Fibroblast of skin of right biceps (primary cell): Measurements from ENCODE around the gene CTSA.
"Not testable (repeated sequence)": the region's sequence is repeated elsewhere in the genome, so short reads cannot be mapped to it uniquely, and the experiment has no call there.

ENCODE experiments used
- DNase-seq: peaks from one replicate; pipeline ENCODE4 v3.0.0-alpha.2; 2013

The CTSA gene

DNA sequence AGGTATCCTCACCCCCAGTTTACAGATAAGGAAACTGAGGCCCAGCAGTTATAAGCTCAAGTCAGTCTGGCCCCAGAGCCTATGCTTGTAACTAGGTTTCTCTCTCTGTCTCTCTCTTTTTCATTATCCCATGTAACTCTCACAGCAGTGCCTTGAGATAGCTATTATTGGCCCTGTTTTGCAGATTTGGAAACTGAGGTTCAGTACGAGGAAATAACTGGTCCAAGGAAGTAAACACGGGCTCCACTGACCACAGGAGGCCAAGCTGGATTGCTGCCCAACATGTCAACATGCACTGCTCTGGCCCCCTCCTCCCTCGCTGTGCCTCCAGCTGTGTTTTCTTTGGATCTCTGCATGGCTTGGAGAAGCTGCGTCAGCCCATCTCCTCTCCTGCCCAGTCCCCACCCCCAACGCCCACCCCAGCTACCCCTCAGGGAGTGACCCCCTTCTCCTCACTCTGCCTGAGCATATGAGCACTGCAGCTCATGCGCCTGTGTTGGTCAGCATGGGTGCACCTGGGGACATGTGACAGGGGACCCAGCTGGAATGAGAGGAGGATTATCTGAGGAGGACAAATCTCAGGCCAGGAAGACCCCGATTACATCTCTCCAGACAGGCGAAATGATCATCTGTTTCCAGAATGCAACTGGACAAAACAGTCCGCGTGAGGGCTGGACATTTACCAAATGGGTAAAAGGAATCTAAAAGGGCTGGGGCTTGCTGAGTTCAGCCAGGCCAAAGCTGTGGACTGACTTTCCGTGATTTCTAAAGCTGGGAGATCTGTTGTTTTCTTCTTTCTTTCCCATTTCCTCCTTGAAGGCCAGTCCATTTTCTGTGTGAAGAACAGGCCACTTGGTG lies 28.6 kb downstream of the CTSA start:
- peak; percentile 35 for DNase-seq

DNA sequence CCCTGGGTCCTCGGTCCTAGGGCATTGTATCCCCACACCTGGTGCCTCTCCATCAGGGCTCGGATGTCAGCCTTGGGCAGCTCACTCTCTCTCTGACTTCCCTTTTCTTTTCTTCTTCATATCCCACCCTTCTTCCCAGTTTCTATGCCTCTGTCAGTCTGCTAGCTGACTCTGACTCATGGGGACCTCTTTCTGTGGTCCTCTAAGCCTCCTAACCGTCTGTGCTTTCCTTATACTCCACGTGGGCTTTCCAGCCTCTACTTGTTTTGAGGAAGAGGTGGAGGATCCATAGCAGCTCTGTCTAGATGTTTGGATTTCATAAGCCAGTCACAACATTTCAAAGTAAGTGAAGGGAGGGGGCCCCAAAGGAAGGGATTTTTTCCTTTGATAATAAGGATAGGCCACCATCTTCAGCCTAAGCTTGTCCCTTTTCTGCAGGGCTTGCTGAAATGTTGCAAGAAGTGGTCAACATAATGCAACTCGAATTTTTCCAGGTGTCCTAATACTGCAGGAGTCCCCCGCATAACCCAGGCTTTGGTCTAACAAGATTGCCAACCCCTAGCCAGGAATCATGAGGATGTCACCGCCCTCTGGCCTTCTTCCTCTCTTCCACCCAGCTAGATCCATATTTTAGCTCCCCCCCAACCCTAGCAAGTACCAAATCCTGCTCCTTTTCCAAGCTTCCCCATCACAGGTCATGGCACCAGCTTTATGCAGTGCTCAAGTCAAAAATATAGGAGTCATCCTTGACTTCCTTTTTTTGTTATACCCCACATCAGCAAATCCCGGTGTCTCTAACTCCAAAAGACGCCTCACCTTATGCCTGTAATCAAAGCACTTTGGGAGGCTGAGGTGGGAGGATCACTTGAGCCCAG lies 29.6 kb downstream of the CTSA start:
- no peak for DNase-seq

DNA sequence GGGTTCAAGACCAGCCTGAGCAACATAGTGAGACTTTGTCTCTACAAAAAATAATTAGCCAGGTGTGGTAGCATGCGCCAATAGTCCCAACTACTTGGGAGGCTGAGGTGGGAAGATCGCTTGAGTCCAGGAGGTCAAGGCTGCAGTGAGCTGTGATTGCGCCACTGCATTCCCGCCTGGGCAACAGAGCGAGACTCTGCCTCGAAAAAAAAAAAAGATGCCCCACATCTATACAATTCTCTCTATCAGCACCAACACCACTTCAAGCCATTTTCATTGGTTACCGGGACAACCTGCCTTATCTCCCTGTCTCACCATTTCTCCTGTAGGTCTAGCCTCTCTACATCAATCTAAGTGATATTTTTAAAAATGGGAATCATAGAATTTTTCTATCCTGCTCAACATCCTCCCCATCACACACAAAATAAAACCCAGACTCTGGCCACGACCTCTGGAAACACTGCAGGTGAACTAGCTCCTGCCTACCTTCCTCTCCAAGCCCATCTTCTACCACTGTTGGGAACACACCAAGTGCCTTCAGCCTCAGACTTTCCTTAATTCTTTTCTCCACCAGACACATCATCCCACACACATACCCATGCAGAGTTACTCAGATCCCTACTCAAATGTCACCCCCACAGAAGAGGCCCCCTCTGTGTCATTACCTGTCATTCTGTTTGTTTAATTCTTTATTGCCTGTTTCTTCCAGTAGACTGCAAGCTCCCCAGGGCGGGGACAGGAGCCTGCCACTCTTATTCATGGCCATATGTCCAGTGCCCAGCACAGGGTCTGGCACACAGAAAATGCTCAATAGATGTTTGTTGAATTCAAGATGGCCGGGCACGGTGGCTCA lies 30.4 kb downstream of the CTSA start:
- DNase-seq = no peak

DNA sequence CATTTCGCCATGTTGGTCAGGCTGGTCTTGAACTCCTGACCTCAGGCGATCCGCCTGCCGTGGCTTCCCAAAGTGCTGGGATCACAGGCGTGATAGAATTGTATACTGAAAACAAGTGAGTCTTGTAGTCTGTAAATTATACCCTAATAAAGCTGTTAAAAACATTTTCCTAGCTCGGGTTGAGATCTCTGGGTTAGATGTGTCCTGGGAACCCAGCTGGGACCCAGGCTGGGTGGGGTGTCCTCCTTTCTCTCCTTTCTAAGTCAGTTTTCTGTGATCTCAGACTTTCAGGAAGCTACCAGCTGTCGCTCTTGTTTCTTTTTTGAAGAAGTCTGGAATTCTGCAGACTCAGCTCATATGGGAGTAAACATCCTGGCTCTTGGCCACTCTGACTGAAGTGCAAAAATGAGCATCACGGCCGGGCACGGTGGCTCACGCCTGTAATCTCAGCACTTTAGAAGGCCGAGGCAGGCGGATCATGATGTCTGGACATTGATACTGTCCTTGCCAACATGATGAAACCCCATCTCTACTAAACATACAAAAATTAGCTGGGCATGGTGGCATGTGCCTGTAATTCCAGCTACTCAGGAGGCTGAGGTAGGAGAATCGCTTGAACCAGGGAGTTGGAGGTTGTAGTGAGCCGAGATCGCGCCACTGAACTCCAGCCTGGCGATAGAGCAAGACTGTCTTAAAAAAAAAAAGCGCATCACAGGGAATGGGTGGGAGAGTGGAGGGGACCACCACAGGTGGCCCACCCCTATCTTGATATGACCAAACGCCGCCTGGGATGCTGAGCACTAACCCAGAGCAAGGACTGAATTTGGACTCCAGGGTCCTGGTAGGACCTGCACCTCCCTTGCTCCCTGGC lies 33.5 kb downstream of the CTSA start:
- DNase-seq = peak; percentile 23

DNA sequence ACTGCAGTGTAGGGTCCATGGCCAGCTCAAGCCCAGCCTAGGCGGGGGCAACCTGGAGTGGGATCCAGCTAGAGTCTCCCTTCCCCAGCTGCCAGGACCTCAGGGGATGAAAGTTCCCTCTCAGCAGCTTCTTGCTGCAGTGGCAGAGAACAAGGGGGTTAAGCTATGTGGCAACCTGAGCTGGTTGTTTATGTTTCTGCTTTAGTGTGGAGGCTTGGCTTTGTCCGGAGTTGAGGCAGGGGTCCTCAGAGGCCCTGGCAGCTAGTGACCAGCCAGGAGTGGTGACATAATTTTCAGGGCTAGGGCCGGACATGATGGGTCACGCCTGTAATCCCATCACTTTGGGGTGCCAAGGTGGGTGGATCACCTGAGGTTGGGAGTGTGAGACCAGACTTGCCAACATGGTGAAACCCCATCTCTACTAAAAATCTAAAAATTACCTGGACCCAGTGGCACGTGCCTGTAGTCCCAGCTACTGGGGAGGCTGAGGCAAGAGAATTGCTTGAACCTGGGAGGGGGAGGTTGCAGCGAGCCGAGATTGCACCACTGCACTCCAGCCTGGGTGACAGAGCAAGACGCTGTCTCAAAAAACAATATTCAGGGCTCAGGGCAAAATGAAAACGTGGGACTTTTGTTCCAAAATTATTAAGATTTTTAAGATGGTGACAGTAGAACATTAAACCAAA lies 34.8 kb downstream of the CTSA start:
- DNase-seq = no peak

DNA sequence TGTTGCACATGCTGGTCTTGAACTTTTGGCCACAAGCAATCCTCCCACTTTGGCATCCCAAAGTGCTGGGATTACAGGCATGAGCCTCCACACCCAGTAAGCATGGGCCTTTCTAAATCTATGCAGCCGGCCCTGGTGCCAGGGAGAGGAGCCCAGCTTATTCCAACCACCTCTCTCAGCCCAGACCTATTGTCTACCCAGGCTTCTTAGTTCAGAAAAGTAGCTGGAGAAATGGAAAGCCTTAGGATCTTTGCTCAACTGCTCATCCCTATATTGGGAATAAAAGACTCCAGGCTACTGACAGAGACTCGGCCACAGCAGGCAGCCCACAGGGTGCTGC lies 35.6 kb downstream of the CTSA start:
- no peak for DNase-seq

DNA sequence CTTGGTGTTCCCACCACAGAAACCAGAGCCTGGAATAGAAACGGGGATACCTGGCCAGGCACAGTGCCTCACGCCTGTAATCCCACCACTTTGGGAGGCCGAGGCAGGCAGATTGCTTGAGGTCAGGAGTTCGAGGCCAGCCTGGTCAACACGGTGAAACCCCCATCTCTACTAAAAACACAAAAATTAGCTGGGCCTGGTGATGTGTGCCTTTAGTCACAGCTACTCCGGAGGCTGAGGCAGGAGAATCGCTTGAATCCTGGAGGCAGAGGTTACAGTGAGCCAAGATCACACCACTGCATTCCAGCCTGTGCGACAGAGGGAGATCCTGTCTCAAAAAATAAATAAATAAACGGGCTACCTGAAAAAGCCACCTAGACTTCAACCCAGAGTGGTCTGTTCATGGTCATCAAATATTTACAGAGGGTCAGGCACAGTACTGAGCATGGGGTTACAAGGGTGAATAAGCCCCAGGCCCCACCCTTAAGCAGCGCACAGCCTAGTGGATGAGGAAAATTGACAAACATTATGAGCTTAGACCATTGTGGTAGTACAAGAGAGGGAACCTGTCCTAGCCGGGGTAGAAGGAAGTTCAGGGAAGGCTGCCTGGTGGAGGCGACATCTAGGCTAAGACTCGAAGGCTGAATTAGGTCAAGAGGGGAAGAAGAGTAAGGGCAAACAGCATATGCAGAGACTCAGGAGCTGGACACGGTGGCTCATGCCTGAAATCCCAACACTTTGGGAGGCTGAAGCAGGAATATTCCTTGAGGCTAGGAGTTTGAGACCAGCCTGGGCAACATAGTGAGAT lies 36.1 kb downstream of the CTSA start:
- no peak for DNase-seq

DNA sequence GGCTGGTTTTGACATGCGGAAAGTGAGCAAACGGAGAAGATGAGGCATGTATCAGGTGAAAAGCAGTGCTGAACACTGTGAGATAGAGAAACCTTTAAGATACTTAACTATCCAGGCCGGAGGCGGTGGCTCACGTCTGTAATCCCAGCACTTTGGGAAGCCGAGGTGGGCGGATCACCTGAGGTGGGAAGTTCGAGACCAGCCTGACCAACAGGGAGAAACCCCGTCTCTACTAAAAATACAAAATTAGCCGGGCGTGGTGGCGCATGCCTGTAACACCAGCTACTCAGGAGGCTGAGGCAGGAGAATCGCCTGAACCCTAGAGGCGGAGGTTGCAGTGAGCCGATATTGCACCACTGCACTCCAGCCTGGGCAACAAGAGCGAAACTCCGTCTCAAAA lies 40.5 kb downstream of the CTSA start:
- DNase-seq = not testable (repeated sequence)

DNA sequence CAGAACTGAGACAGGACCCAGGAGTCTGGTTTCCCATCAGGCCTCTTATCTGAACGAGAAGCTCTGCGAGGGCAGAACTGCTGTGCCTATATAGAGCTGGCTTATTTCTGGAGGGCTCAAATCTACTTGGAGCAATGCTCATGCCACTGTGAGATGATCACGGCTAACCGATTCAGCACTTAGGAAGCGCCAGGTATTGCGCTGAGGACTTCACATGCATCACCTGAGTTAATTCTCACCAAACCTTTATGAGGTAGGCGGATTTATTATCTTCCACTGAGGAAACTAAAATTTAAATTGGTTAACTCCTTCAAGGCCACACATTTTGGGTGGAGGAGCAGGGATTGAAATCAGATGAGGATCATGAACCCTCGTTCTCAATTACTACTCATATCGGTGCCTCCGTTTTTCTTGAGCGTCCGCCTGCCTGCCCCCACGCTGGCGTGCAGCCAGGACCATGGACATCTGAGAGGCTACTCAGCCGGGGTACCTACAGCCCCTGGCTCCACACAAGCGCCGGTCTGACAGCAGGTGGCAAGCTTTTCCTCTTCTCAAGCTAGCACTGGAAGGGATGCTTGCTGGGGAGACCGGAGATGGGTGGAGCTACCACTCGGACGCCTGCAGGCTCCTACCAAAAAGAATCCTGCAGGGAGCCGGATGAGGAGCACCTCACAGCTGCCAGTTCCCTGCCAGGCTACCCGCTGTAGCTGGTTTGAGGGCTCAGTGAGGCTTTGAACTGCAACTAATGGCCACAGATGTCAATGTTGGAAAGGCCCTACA lies 42.3 kb downstream of the CTSA start:
- DNase-seq = peak; percentile 76

DNA sequence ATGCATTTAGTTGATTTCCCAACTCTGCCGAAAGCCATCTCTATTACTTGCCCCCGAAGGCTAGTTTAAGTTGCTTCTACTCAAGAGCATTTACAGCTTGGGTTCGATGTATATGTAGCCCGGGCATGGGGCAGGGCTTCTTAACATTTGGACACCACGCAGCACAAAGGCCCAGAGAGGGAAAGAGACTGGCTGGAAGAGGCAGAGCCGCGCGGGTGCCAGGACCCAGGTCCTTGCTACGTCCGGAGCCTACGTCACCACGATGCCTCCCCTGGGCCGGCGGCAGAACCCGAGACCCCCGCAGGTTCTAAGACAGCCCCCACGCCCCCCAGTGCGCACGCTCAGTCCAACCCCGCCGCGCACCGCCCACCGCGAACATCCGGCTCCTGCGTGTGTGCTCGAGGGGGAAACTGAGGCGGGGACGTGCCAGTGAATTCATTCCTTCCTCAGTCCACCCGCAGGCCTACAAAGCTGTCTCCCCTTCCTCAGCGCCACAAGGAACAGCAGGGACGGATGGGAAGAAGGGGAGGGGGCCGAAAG lies 43.0 kb downstream of the CTSA start:
- peak; percentile 41 for DNase-seq

DNA sequence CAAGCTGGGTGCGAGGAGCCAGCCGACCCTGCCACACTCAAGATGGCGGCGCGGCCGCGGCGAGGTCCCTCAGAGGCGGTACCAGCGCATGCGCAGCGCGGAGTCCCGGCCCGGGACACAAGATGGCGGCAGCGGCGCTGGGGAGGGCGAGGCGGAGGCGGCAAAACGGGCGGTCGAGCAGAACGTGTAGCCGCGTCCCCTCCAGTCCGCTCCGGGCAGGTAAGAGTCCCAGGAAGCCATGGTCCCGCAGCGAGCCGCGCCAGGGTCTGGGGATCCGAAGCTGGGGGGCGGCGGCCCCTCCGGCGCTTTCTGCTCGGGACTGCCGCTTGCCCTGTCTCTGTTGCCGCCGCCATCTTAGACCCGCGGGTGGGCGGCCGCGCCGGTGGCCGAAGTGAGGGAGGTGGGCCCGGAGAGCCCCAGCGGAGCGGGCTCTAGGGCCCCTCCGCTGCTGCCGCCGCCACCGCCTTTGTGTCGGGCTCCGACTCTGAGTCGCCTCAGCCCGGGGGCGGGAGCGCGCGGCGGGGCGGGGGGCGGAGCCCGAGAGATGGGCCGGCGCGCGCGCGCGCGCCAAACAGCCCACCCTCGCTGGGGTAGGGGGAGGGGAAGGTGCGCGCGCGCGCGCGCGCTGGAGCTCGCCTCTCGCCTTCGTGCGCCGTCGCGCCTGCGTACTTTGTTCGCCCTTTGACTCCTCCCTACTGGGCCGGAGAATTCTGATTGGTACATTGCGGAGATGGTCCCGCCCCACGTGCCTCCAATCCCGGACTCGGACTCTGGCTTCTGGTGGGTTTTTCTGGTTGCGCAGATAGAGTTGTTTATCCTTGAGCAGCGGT lies 43.7 kb downstream of the CTSA start, which contains the start of gene PCIF1:
Gene PCIF1, plus strand, starts transcription at position 98 of the 830 bp plus-strand sequence. CDS start 4,317 bp downstream, outside the sequence.
- peak; percentile 97 for DNase-seq

DNA sequence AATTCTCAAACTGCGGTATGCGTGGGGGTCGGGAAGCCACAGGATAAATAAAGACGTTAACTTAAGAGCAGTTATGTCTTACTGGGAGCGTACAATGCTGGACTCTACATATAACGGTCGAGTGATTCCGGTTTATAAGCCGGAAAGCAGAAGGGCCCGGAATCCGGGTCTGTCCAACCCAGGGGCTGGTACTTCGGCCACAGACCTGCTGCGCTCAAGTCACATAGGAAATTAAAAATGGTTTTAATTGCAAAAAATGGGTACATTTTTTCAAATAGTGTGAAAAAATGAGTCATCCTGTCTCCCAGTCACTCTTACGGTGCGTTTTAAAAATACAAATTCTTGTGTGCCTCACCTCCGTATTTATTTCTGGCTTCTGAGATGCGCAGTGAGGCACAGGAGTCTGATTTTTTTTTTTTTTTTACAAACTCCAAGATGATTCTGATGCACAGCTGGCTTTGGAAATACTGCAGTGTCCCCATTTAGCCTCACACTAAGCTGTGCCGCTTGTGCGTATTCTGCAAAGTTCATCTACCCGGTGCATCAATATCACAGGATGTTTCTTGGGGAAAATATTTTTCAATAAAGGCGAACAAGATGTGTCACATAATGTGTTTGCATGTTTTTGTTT lies 44.4 kb downstream of the CTSA start:
- DNase-seq = peak; percentile 30

DNA sequence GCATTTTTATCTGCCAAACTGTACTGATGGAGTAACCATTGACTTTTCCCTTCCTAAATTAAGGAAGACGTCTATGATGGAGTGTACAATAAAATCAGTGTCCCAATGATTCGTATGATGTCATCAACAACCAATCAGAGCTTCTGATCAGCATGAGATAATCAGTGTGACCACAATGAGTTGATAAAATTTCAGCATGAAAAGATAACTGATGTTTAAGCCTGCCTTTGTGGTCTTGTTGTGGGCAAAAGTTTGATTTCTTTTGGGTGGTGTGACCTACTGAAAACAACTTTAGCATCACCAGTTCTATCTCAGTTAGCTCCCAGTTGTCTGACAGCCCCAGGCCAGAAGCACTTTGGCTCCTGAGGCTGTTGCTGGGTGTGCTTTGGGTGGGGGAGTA lies 46.6 kb downstream of the CTSA start:
- DNase-seq = peak; percentile 24

DNA sequence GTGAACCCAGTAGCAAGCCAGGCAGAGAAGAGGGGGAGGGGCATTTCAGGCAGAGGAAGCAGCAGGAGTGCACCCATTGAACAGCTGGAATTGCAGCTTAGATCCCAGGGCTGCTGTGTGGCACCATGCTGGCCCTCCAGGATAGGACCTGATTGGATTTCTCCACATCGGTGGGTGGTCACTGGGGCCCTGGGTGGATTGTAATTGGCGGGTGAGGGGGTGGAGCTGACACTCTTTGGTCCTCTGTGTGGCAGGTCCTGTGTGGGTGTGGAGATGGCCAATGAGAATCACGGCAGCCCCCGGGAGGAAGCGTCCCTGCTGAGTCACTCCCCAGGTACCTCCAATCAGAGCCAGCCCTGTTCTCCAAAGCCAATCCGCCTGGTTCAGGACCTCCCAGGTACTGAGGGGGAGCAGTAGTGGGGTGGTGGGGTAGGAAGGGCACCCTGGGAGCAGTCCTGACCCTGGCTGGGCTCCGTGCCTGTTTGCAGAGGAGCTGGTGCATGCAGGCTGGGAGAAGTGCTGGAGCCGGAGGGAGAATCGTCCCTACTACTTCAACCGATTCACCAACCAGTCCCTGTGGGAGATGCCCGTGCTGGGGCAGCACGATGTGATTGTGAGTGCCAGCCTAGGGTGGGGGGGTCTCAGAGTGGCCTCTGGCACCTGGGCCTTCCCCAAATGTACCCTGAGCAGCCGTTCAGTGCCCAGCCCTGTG lies 47.7 kb downstream of the CTSA start:
- no peak for DNase-seq

DNA sequence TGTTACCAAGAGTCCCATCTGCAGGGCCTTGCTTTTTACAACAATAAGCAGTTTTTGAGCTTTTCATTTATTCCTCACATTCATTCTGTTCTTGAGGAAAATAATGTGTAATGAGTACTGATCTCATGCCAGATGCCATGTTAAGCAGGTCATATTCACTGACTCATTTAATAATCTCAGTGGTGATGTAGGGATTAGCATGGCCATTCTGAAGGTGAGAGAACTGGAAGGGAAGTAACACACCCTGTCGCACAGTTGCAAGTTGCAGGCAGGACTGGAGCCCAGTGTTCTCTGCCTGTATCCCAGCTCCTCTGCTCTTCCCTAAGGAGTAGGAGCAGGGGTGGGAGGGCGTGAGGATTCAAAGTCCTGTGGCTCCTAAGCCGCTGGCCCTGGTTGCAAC lies 48.9 kb downstream of the CTSA start:
- no peak for DNase-seq

DNA sequence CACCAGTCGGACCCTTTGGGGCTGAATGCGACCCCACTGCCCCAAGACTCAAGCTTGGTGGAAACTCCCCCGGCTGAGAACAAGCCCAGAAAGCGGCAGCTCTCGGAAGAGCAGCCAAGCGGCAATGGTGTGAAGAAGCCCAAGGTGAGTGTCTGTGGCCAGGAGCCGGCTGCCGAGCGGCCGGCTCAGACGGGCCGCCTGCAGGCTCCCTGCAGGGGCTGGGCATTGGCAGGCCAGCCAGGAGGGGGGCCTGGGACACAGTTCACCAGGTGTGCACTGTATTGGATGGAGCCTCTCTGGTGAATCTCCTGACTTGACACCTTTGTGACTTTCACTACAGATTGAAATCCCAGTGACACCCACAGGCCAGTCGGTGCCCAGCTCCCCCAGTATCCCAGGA lies 49.3 kb downstream of the CTSA start:
- no peak for DNase-seq

DNA sequence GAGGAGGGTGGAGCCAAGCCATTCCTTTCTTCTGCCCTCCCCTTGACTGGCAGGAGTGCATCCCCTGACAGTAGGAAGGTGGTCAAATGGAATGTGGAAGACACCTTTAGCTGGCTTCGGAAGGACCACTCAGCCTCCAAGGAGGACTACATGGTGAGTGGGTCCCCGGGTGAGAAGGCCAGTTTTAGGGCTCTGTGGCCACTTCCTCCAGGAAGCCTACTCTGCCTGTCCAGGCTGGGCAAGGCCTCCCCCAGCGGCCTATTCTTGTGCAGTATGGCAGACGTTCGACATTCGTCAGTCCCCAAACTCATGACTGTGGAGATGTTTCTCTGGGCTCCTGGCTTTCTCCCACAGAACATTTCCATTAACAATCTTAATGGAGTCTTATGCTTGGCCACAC lies 52.5 kb downstream of the CTSA start:
- no peak for DNase-seq
